A549 treated with CpdA at 1 μM for 4 hours (cell line): ENCODE measurements around the gene CDK16. TPM values are rescaled to one million over a fixed set of nuclear protein-coding genes. Genes with fewer than 3 reads are reported as not detected.

Experiments used
- total RNA-seq: library from RNA; stranded (reverse); fragments of 200-300 nt; extraction: Qiagen RNA extraction; gene quantifications from 5 replicates; pipeline ENCODE4 v1.2.3, GENCODE V29; 2022; ENCODE audit warnings: low read depth

CDK16 gene
- 87.0 to 109 TPM (median 103 TPM) in 5 replicates for total RNA-seq

DNA sequence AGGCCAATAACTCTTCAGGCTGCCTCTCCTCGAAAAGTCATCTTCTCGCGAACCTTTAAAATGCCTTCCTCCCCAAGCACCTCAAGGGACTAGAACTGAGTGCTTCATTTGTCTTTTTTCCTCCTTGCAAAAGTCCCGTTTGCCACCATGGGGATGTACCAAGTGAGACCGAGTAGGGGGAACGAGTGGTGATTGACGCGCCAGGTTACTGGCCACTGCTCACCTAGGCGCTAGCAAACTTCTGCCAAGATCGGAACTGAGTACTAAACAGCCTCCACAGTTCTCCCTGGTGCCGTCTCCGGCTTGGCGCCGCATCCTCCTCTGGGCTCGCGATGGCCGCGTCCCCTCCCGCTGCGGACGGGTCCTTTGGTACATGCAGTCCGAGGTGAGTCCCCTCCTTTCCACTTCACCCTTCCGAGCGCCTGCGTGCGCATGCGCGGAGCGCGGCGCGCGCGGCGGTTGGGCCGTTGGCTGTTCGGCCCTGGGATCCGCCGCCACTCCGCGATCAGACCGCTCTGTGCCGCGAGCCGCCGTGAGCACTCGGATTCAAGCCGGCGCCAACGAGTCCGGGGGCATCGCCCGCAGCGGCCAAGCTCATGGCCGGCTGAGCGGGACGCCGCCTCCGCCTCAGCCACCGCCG is at the start of gene CDK16:
Gene CDK16 (plus strand): TSS at position 402 of the 640 bp plus-strand sequence. CDS start 4,877 bp downstream, outside the sequence.

DNA sequence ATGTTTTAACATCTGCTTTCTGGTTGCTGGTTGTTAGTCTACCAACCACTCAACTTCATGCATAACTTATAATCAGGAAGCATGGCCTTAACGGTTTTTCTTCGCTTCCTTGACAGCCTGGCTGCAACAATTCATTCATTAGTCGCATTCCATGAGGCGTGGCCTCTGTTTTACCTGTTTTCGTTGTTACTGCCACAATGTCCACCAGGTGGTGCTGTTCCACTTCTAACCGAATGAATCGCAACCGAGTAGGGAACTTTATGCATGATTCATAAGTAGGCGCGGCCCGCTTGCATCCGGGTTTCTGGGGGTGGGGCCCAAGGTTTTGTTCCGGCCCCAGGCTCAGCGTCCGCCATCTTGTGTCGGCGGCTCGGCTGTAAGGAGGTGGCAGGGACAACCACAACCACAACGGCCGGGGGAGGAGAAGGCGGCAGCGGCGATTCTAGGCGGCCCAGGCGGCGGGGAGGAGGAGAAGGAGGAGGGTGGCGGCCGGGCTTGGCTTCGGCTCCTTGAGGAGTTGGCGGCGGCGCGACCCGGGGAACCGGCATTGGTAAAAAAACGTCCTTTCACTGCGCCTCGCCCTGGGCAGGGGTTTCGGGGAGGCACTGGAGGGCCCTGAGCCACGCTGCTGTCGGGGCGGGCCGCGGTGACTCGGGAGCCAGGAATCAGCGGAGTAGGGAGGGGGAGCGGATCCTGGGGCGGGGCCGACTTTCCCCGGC is 24.8 kb upstream of the CDK16 start, which contains the start of gene UBA1:
Gene UBA1 (plus strand): TSS at position 355 of the 719 bp plus-strand sequence. CDS start 4,974 bp downstream, outside the sequence.

DNA sequence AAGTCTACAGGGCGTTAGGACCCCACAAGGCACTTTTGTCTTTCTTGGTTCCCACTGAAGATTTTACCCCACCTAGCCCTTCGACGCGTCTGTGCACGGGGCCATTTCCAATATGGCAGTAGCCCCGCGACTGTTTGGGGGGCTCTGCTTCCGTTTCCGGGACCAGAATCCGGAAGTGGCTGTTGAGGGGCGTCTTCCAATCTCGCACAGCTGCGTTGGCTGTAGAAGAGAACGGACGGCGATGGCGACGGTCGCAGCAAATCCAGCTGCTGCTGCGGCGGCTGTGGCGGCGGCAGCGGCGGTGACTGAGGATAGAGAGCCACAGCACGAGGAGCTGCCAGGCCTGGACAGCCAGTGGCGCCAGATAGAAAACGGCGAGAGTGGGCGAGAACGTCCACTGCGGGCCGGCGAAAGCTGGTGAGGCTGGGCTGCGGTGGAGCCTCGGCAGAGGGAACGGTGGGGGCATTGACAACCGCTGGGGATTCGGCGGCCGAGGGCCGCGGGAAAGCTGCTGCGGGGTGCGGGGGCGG is 14.4 kb downstream of the CDK16 start, which contains the start of gene USP11:
Gene USP11 (plus strand): TSS at position 207 of the 530 bp plus-strand sequence. CDS start 35 bp downstream, at position 242.

Other genes with a start within 250 kb of the CDK16 start
- 0.07 to 0.08 TPM in 2 of 5 replicates, not detected in the others for gene RGN, start 140.2 kb upstream of the CDK16 start, total RNA-seq
- gene NDUFB11, start 74.0 kb upstream of the CDK16 start, total RNA-seq, result 130 to 177 TPM (median 174 TPM) in 5 replicates
- 31.4 to 44.7 TPM (median 41.9 TPM) in 5 replicates for gene RBM10, start 73.5 kb upstream of the CDK16 start, total RNA-seq
- gene UBA1, start 24.9 kb upstream of the CDK16 start, total RNA-seq, result 170 to 203 TPM (median 189 TPM) in 5 replicates
- gene USP11, start 14.3 kb downstream of the CDK16 start, total RNA-seq, result 46.0 to 55.4 TPM (median 51.2 TPM) in 5 replicates
- 0.05 TPM in 1 of 5 replicates, not detected in the others for gene ZNF157, start 151.9 kb downstream of the CDK16 start, total RNA-seq